BLaER1 treated with 17β-estradiol and CSF1 and Interleukin-3, amounts not matched to agents 10 nM and 100 nM (cell line): ENCODE results near the gene TMEM117.

Experiments
- H3K27ac ChIP-seq, 11 experiments: shearing (Covaris generic); formaldehyde crosslinking; 2 replicates each; pipeline ENCODE4 v1.8.1; 2022
- H3K27me3 ChIP-seq, 11 experiments: shearing (Covaris generic); formaldehyde crosslinking; 2 replicates each; pipeline ENCODE4 v1.8.1; 2022
- H3K36me3 ChIP-seq, 11 experiments: shearing (Covaris generic); formaldehyde crosslinking; 2 replicates each; pipeline ENCODE4 v1.8.1; 2022
- H3K4me1 ChIP-seq, 10 experiments: shearing (Covaris generic); formaldehyde crosslinking; 2 replicates each; pipeline ENCODE4 v1.8.1; 2022
- H3K4me2 ChIP-seq, 11 experiments: shearing (Covaris generic); formaldehyde crosslinking; 2 replicates each; pipeline ENCODE4 v1.8.1; 2022
- H3K4me3 ChIP-seq, 10 experiments: shearing (Covaris generic); formaldehyde crosslinking; 2 replicates each; pipeline ENCODE4 v1.8.1; 2022
- H3K9ac ChIP-seq, 11 experiments: shearing (Covaris generic); formaldehyde crosslinking; 2 replicates each; pipeline ENCODE4 v1.8.1; 2022
- H3K9me3 ChIP-seq, 11 experiments: shearing (Covaris generic); formaldehyde crosslinking; replicated peaks in 1 of 11; 2 replicates each; pipeline ENCODE4 v1.8.1; 2022
- H4K20me1 ChIP-seq, 11 experiments: shearing (Covaris generic); formaldehyde crosslinking; 2 replicates each; pipeline ENCODE4 v1.8.1; 2022
- Cebpa-rat ChIP-seq, 11 experiments: shearing (Covaris generic); IDR thresholded peaks; 2 replicates each; pipeline ENCODE4 v1.8.1; 2022

Gene TMEM117

GRCh38 chr12:43921666-43922337 is 85.9 kb downstream of the TMEM117 start:
- Histone ChIP-seq H3K9ac (no peak overlapping the region), H3K4me3 (no peak overlapping the region), H3K4me2 (no peak overlapping the region), H3K9me3 (no peaks in the 10 kb centered on the region), H3K27ac (no peak overlapping the region), H3K36me3 (0 out of 22 replicates have a peak, but pooled peaks cover 0 to 4% (median 0%) of the 10 kb centered on the region in 11 experiments), H3K27me3 (no peaks in the 10 kb centered on the region), H4K20me1 (no peaks in the 10 kb centered on the region), H3K4me1 (peaks cover 0 to 10% (median 0%) of the 10 kb centered on the region in 10 experiments; a peak in 6 of 20 replicates)
- TF ChIP-seq Cebpa-rat (IDR thresholded peaks at IDR 0.05), result no peak

- Histone ChIP-seq H3K4me2 (no peak overlapping the region), H3K27me3 (no peaks in the 10 kb centered on the region), H4K20me1 (no peaks in the 10 kb centered on the region), H3K4me1 (no peaks in the 10 kb centered on the region), H3K9ac (no peak overlapping the region), H3K4me3 (no peak overlapping the region), H3K27ac (no peak overlapping the region), H3K36me3 (peaks cover 0 to 11% (median 6%) of the 10 kb centered on the region in 11 experiments; a peak in 4 of 22 replicates), H3K9me3 (peaks cover 18 to 34% (median 22%) of the 10 kb centered on the region in 11 experiments)
- no peak for TF ChIP-seq Cebpa-rat (IDR thresholded peaks at IDR 0.05)
These were observed 94.2 kb downstream of the TMEM117 start for GRCh38 chr12:43930032-43930431.

GRCh38 chr12:43931187-43931586 is 95.3 kb downstream of the TMEM117 start:
- no peak overlapping the region for H3K4me3 ChIP-seq
- no peaks in the 10 kb centered on the region for H3K4me1 ChIP-seq
- H3K4me2 ChIP-seq, result no peak overlapping the region
- no peak overlapping the region for H3K27ac ChIP-seq
- no peak overlapping the region for H3K9ac ChIP-seq
- H3K27me3 ChIP-seq, result no peaks in the 10 kb centered on the region
- H4K20me1 ChIP-seq, result no peaks in the 10 kb centered on the region
- no peak for TF ChIP-seq Cebpa-rat (IDR thresholded peaks at IDR 0.05)
- peaks cover 0 to 10% (median 6%) of the 10 kb centered on the region in 11 experiments; a peak in 4 of 22 replicates for H3K36me3 ChIP-seq
- peaks cover 18 to 34% (median 22%) of the 10 kb centered on the region in 11 experiments for H3K9me3 ChIP-seq

DNA sequence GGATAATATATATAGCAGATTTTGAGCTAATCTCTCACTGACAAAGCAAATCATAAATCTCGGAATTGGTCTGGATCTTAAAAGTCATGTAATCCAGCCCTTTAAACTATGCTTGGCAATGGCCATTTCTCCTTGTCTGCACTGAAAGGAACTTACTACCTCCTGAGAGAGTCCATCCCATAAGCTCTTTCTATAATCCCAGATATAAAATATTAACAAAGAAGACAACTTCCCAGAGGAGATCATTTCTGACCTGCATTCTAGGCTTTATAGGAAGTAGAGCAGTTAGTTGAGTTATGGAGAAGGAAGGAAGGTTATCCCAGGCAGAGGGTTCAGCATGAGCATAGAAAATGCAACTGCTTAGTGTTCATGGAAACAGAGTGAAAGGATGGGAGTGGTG is 99.7 kb downstream of the TMEM117 start:
- peaks cover 0 to 9% (median 5%) of the 10 kb centered on the region in 11 experiments; a peak in 4 of 22 replicates for H3K36me3 ChIP-seq
- no peaks in the 10 kb centered on the region for H4K20me1 ChIP-seq
- no peak overlapping the region for H3K4me2 ChIP-seq
- H3K27me3 ChIP-seq, result no peaks in the 10 kb centered on the region
- no peaks in the 10 kb centered on the region for H3K4me1 ChIP-seq
- H3K27ac ChIP-seq, result no peak overlapping the region
- TF ChIP-seq Cebpa-rat (IDR thresholded peaks at IDR 0.05), result no peak
- H3K9ac ChIP-seq, result no peak overlapping the region
- H3K9me3 ChIP-seq, result peaks cover 12 to 26% (median 14%) of the 10 kb centered on the region in 11 experiments
- no peak overlapping the region for H3K4me3 ChIP-seq

DNA sequence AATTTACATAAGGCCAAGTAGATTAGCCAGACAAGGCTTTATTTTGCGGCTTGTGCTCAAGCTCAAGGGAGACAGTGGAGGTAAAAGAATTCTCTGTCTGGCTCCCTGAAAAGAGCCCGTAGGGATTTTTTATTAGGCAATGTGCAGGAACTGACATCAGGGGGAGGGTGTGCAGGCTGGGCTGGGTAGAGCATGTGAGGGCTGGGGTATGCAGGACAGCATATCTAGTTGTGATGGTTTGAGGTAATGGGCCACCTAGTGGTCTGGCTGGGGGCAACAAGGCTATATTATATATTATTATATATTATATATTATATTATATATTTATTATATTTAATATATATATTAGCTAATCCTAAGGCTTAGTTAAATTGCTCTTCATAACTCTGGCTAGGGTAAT is 102.1 kb downstream of the TMEM117 start:
- Histone ChIP-seq H3K27me3 (no peaks in the 10 kb centered on the region), H3K9me3 (peaks cover 0 to 6% (median 0%) of the 10 kb centered on the region in 11 experiments; a peak in 1 of 22 replicates), H4K20me1 (no peaks in the 10 kb centered on the region), H3K4me2 (no peak overlapping the region), H3K4me1 (no peaks in the 10 kb centered on the region), H3K4me3 (no peak overlapping the region), H3K9ac (no peak overlapping the region), H3K27ac (no peak overlapping the region), H3K36me3 (peaks cover 0 to 5% (median 0%) of the 10 kb centered on the region in 11 experiments; a peak in 1 of 22 replicates)
- TF ChIP-seq Cebpa-rat (IDR thresholded peaks at IDR 0.05), result no peak

DNA sequence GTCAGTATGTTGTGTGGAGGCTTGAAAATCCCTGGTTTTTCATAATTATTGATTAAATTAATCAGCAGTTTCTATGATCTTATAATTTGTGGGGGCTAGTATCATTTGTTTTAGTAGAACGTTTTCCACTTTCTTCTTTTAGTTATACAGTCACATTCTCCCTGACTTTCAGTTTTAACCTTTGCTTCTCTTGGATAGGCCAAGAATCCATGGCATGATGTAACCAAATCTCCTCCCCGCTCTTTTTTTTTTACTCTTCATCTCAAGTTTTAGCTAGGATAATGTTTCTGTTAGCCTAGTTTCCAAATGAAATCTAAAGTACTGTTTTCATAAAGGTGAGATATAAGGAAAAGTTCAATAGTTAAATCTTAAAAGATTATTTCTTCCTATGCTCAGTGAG is 106.5 kb downstream of the TMEM117 start:
- H3K36me3 ChIP-seq, result no peaks in the 10 kb centered on the region
- H4K20me1 ChIP-seq, result no peaks in the 10 kb centered on the region
- no peak overlapping the region for H3K9ac ChIP-seq
- no peak overlapping the region for H3K27ac ChIP-seq
- no peak for TF ChIP-seq Cebpa-rat (IDR thresholded peaks at IDR 0.05)
- no peaks in the 10 kb centered on the region for H3K4me1 ChIP-seq
- no peak overlapping the region for H3K4me2 ChIP-seq
- no peaks in the 10 kb centered on the region for H3K9me3 ChIP-seq
- no peaks in the 10 kb centered on the region for H3K27me3 ChIP-seq
- no peak overlapping the region for H3K4me3 ChIP-seq

DNA sequence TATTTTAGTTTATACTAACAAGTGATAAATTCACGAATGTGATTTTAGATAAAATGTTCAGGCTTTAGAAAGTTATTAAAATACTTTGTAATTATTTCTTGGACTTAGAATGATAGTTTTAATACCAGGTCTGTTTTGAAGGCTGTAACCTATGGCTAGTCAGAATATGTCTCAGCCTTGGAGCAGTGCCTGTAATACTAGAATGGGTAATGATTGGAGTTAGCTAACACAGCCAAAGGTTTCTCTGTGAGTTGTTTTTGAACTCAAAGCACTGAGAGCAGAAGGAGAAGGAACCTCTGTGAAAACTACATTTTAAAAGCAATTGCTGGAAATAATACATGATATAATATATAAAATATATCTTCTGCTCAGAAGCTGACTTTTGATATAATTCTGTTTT is 110.1 kb downstream of the TMEM117 start:
- Histone ChIP-seq H3K36me3 (peaks cover 0 to 13% (median 6%) of the 10 kb centered on the region in 11 experiments; a peak in 7 of 22 replicates), H3K27ac (no peak overlapping the region)
- TF ChIP-seq Cebpa-rat (IDR thresholded peaks at IDR 0.05), result no peak

DNA sequence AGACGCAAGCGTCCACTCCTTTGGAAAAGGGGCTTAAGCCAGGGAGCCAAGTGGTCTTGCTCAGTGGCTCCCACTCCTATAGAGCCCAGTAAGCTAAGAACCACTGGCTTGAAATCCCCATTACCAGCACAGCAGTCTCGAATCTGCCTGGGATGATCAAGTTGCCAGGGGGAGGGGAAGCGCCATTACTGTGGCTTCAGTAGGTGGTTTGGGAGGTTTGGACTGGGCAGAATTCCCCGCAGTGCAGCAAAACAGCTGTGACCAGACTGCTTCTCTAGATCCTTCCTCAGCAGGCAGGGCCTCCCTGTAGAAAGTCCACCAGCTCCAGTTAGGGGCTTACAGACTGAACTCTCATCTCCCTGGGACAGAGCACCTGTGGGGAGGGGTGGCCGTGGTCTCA is 115.4 kb downstream of the TMEM117 start:
- H3K9me3 ChIP-seq, result peaks cover 0 to 22% (median 7%) of the 10 kb centered on the region in 11 experiments; a peak in 10 of 22 replicates
- no peaks in the 10 kb centered on the region for H3K4me1 ChIP-seq
- no peak for TF ChIP-seq Cebpa-rat (IDR thresholded peaks at IDR 0.05)
- H4K20me1 ChIP-seq, result no peaks in the 10 kb centered on the region
- peaks cover 0 to 24% (median 11%) of the 10 kb centered on the region in 11 experiments; a peak in 10 of 22 replicates for H3K36me3 ChIP-seq
- no peak overlapping the region for H3K4me2 ChIP-seq
- no peaks in the 10 kb centered on the region for H3K27me3 ChIP-seq
- H3K9ac ChIP-seq, result no peak overlapping the region
- H3K27ac ChIP-seq, result no peak overlapping the region
- H3K4me3 ChIP-seq, result no peak overlapping the region

More for the DNA sequence above, 110.1 kb downstream of the TMEM117 start:
- no peaks in the 10 kb centered on the region for H3K27me3 ChIP-seq
- no peaks in the 10 kb centered on the region for H4K20me1 ChIP-seq
- H3K9me3 ChIP-seq, result peaks cover 0 to 9% (median 0%) of the 10 kb centered on the region in 11 experiments; a peak in 1 of 22 replicates
- H3K9ac ChIP-seq, result no peak overlapping the region
- H3K4me2 ChIP-seq, result no peak overlapping the region
- no peaks in the 10 kb centered on the region for H3K4me1 ChIP-seq
- H3K4me3 ChIP-seq, result no peak overlapping the region

DNA sequence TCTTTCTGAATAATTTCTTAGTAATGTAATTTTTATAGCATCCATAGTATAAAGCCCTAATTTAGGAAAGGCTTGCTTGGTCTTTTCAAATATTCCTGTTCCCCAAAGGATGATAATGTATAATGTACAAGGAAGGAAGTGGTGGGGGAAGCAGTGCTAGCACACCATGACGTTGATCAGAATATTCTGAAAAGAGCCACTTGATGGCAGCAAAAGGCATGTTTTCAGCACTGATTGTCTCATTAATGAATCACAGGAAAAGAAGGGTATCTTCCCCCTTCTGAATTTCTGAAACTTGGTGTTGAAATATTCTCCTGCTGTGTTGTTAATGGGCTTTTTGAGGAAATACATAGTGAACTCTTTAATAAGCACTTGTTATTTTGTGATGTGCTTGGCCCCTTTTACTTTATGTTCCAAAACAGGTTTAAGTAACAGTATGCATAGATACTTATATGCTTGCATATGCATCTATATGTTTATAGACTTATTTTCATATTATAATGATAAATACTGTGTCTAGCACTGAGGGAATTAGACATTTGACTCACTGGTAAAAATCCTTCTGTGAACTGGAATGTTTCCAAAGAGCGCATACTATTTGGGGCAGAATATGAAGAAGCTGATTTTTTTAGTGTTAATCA is 122.0 kb downstream of the TMEM117 start:
- Histone ChIP-seq H3K27ac (peak overlapping the region in 4 of 11 experiments; percentile 13 to 32 (median 24); a peak in 3 of 22 replicates), H3K4me1 (peaks cover 0 to 10% (median 2%) of the 10 kb centered on the region in 10 experiments; a peak in 5 of 20 replicates), H3K36me3 (no peaks in the 10 kb centered on the region), H3K9ac (no peak overlapping the region), H3K27me3 (no peaks in the 10 kb centered on the region), H3K9me3 (peaks cover 0 to 4% (median 3%) of the 10 kb centered on the region in 11 experiments; a peak in 5 of 22 replicates), H3K4me3 (no peak overlapping the region), H3K4me2 (peak overlapping the region in 2 of 11 experiments; percentile 8 to 15; a peak in 1 of 22 replicates), H4K20me1 (no peaks in the 10 kb centered on the region)
- TF ChIP-seq Cebpa-rat (IDR thresholded peaks at IDR 0.05), result no peak
